Endometrium (tissue), 2 donors: ENCODE data around the gene SAMD9.
"Not testable (repeated sequence)": the region's sequence is repeated elsewhere in the genome, so short reads cannot be mapped to it uniquely, and the experiment has no call there.

Source experiments
- FAIRE-seq: peaks from 2 replicates; lab custom pipeline; 2012; peaks lifted over from hg19 to GRCh38; lab: Jason Lieb, UNC
- donor health status: control.
- donor health status: control.

SAMD9 gene

DNA sequence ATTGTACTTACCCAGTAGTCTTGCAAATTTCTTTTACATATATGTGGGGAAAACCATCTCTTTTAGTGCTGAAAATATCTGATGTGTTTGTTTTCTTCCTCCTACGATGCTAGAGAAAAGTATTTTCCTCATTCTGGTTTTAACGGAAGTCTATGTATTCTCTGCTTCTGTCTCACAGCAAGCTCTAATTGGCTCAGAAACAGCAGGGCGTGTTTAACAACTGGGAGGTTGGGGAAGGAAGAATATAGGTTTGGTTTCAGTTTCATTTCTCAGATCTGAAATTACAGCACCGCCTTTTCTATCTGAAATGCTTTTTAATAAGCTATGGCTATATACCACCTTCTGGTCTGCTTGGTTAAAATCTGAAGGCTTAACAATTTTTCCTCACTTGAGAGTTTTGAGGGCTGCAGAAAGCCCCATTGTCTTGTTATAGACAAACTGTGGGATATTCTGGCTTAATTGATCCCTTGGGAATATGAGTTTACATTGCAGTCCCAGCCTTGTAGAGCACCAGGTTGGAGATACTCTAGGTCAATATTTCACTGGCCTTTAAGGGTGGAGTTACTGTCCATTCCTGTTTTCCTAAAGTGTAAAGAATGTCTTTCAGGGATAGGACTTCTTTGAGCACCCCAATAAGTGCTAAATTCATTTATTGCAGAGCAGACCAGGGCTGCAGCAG, at the start of gene SAMD9:
Gene SAMD9 (minus strand): TSS at position 128 of the 679 bp plus-strand sequence. CDS start 11,882 bp downstream, outside the sequence.
- FAIRE-seq: peak; percentile 33

DNA sequence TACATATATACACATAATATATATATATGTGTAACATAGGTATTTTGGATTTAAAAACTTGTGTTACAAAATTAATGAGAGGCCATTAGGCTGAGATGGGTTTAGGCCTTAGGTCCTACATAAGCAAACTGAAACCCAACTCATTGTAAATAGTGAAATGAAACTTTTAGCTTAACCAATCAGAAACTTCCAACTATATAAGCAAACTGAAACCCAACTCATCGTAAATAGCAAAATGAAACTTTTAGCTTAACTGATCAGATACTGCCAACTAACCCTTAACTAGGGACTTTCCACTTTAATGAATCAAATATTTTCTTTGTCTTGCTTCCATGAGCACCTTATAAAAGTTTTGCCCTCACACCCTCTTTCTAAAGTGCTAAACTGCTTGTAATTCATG, 47.7 kb upstream of the SAMD9 start:
- FAIRE-seq: no peak

DNA sequence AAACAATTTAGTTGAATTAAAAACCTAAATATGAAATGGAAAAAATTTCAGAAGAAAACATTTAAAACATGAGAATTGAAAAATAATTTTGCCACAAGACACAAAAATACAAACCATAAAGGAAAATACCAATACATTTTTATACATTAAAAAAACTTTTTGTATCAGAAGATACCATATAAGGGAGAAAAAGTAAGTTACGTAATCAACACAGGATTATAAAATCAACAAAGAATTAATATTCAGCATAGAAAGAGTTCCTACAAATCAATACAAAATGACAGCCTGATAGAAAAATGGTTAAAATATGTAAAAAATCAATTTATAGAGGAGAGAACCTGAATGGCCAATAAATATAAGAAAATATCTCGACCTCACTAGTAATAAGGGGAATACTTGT, 47.0 kb upstream of the SAMD9 start:
- FAIRE-seq: no peak

DNA sequence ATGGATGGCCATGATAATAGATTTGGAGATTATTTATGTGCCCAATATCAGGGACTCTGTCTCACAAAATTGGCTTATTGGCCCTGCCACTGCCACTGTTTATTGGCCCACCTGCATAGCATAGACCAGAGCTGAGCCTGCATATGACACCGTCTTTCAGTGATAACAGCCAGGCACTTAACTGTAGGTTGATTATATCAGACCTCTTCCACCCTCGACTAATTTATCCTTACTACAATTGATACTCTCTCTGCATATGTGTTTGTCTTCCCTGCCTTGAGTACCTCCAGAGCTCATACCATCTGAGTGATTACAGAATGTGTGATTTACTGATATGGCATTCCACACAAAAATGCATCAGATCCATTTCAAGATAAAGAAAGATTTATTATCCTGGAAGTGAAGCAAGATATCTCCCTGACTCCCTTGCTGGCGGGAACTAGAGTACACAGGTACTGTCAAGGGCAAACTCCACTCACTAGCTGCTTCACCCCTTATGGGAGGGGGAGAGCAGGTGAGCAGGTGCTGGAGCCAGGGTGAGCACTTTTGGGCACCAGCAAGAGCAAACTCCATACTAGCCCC, 43.5 kb upstream of the SAMD9 start:
- FAIRE-seq: no peak

DNA sequence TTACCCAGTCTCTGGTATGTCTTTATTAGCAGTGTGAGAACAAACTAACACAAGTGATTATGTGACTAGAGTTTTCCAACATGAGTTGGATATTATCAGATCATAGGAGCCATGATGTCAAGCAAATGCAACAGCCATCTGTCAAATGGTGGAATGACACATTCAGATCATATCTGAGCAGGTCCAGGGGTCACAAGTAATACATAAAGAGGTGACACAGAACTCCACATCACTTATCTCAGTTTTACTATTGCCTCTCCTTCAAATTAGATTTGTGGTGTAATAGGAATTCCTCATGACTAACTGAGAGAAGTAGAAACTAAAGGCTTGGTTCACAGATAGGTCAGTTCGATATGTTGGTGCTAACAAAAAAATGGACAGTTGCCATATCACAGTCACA, 42.6 kb upstream of the SAMD9 start:
- no peak for FAIRE-seq

DNA sequence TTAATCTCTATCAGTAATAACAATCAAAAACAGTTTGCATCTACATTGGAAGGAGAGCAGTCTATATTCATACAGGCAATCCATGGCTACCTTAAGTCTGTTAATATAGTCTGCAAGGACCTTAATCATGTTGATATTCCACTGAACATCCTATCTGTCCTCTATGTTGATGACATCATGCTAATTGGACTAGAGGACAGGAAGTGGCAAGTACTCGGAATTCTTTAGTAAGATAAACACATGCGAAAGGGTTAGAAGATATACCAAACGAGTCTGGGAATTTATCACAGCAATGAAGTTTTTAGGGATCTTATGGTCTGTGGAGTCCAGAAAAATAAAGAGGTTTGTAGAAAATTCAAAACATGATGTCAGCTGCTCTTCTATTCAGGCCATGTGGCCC, 41.7 kb upstream of the SAMD9 start:
- FAIRE-seq: no peak

DNA sequence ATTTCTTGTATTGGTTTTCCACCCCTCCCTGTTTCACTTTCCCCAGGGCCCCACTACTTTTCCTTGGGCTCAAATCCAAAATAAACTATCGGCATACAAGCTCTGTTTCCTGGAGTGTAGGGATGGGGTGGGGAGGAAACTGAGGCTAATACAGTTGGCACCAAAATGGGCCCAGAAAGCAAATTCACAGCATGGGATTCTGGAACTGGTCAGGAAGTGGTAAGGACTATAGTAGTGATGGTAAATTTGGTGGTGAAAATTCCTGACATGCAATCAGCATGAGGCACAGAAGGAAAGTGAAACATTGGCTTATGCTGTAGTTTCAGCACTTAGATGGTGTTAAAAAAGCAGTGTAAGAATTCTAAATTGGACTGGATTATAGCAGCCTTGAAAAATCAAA, 39.1 kb upstream of the SAMD9 start:
- FAIRE-seq: no peak

DNA sequence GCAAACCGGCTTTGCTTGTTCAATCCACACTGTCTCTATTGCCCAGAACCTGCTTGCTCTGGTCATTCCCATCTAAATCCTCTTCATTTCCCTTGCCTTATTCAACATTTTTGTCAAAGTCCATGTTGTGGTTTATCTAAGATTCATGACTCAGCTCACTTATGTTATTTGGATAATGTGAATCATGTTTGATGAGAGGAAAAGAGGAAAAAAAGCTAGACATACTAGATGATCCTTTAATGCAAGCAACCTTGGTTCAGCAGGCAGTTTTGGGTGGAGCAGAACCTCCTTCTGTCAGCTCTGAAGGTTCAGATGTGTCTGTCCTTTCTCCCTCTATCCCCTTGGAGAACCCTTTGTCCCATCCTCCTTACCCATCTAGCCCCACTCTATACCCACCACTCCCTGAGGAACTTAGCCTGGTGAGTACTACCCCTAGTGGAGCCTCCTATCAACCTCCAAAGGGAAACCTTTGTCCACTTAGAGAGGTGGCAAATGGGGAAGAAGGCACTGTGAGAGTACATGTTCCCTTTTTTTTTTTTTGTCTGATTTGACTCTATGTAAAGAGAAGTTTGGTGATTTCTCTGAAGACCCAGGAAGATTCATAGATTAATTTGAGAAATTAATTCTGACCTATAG, 32.5 kb upstream of the SAMD9 start:
- no peak for FAIRE-seq

DNA sequence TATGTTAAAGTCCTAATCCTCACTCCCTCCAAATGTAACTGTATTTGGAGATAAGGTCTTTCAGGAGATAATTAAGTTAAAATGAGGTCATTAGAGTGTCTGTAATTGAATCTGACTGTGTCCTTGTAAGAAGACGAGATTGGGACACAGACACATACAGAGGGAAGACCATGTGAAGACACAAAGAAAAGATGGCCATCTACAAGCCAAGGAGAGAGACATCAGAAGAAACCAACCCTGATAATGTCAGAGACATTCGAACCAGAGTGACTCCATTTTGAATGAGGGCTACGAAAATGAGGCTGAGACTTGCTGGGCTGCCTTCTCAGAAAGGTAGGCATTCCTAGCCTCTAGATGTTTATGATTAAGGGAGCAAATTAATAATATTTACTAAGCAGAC, 30.9 kb upstream of the SAMD9 start:
- no peak for FAIRE-seq

DNA sequence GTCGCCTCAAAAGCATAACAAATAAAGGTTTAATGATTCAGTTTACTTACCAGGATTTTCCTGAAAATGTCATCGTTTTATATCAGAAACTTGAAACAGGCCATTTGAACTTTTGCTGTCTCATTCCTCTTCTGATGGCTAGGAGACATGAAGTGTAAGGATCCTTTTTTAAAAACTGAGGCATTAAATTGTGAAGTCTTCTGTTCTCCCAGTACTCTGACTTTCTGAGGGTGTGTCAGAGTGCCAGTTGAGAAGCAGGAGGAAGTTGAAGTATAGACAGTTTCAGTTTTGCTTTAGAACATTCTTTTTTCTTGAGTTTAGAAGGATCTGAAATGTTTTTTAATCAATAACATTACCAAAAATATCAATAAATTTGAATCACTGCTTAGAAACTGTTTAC, 30.4 kb upstream of the SAMD9 start, which contains the start of gene SAMD9L:
Gene SAMD9L (minus strand): TSS at position 242 of the 400 bp plus-strand sequence. CDS start 12,414 bp downstream, outside the sequence.
- no peak for FAIRE-seq

DNA sequence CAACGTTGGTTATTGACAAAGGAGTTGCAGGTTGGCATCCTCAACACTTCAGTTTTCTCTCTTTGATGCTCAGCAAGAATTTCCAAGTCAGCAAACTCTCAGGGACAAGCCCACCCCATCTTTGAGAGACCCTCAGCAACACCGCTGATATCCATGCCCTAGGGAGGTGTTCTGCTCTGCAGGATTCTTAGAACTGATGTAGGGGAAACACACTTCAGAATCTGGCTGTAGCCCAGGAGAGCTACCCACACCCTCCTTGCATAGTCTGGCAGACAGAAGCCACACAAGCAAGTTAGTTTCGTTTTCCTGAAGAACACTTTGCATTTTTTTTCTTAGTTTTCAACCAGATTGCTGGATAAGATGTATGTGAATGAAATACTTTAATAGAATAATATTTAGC, 29.6 kb upstream of the SAMD9 start:
- no peak for FAIRE-seq

DNA sequence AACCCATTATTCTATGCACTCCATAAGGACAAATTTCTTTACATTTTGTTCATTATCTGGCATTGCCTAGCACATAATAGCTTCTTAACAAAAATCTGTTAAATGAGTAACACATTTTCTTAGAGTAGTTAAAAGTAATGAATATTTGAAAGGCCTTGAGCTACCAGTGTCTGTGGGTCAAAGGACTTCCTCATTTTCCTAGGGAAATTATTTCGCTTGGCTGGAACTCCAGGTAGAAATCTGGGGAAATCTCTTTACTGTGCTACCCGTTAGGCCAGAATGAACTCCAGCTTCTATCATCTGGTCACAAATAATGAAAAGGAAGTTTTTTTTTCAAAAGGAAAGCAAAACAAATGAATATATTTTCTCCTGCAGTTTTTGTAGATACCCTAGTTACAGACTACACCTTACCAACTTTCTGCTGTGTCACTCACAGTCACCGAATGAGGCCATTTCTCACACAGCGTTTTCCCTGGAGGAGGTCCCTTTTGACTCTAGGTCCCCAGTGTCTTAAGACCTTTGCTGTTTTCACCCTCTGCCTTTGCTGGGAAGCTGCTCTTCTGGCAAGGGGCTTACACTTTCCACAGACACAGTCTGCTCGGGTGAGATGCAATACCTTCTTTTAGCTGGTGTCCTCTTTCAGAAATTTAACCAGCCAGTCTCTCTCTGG, 28.8 kb upstream of the SAMD9 start:
- FAIRE-seq: no peak

DNA sequence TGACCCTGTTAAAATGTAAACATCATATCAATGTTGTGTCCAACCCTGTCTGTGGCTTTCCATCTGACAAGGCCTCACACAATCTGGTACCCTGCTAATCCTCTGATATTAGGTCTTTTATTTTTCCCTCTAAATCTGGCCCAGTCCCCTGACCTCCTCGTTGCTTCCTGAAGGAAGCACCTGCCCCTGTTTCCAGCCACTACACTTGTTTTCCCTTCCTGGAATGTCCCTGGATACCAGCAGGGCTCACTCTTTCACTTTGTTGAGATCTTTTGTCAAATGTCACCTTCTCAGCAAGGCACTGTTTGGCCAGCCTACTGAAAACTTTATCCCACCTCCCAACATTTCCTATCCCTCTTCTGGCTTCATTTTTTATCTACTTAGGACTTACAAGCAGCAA, 28.3 kb upstream of the SAMD9 start:
- FAIRE-seq: no peak

DNA sequence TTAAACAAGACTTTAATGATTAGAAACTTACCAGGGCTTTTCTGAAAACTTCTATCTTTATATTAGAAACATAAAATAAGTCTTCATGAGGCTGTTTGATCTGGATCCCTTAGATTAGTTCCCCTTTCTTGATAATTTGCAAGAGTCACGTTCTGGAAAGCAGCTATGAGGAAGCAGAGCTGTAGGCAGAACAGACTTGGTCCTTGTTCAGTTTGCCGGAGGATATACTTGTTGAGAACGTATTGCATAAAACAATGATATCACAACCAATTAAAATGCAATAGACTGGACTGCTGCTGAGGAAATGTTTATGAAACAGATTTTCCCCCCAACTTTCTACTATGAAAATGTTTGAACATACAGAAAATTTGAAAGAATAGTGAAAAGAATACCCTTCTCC, 27.6 kb upstream of the SAMD9 start:
- no peak for FAIRE-seq

DNA sequence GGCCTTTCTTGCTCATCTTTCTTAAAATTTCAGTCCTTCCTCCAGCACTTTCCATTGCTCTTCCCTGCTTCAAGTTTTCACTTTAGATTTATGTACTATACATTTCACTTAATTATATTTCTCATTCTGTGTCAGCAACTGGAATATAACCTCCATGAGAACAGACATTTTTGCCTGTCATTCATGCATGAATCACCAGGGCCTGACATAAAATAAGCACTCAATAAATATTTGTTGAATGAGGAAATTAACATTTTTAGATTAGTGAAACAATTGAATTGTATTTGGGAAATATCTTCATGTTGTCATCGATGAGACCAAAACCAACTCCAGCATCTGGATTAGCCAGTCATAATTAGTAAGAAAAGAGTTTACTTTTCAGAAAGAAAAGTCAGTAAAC, 24.3 kb upstream of the SAMD9 start:
- FAIRE-seq: no peak

DNA sequence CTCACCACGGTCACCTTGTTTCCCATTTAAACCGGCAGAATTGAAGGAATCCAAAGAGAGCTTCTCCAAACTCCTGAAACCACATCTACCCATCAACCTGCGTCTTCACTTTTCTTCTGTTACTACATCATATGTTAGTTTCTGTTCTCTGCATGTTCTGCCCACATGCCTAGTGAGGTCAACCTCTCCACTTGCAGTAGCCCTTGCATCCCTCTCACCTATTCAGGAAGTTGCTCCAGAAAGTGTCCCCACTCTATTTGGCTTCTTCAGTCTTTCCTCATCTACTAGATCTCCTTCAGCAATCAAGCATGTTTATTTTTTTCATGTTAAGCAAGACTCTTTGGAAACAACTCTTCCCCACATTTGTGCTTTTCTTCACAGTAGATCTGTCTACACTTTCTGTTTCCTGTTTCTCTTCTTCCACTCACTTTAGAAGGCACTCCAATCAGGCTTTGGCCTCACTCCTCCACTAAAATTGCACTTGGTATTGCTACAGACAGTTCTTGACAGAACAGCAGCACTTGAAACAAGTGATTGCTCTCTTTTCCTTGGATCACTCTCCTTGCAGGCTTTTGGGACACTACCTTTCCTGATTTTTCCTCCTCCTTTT, 22.9 kb upstream of the SAMD9 start:
- no peak for FAIRE-seq

DNA sequence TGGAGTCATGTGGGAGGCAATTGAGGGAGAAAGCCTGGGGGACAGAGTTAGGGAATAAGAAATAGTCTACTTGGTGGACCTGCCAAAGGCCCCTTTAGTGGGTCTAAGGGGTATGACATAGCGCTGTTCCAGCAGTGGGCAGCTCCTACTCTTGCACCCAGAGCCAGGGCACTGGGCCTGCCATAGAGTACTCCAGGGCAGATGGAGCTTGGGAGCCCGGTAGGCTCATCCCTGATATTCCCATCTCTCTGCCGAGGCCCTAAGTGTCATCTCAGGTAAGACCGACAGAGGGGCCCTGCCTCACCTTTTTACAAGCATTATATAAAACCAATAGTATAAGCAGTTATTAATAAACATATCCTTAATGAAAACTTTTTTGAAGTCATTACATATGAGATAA, 20.8 kb upstream of the SAMD9 start:
- no peak for FAIRE-seq

DNA sequence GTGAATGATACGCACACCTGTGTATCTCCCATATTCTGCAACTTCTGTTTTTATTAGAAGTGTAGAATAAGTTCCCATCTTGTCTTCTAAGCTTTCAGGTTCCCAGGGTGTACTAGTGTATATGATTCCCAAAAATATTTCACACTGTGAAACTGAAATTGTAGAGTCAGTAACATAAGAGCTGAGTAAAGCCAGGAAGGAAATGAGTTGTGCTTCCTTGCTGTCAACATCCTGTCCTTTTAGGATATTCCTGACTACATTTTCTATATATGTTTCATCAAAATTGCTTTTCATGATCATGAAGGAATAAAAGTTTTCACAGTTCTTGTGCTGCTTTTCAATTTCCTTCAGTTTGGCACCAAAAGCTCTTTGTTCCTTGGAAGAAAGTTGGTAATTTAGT, 15.2 kb upstream of the SAMD9 start:
- no peak for FAIRE-seq

DNA sequence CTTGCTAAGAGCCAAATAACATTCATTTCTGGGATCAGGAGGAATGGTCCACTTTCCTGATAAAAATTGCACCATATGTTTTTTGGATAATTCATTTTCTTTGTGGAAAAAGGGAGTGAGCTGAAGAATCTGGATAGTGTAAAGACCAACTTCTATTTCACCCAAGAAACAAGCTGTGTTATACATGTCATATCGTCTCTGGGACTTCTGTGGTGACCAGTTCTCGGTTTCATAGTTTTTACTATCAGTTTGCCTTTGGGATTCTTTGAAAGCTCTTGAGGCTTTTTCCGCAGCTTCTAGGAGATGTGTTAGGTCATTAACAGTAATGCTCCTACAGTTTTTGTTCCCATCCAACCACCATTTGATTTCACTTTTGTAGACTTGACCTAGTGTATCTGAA, 14.4 kb upstream of the SAMD9 start:
- FAIRE-seq: no peak

DNA sequence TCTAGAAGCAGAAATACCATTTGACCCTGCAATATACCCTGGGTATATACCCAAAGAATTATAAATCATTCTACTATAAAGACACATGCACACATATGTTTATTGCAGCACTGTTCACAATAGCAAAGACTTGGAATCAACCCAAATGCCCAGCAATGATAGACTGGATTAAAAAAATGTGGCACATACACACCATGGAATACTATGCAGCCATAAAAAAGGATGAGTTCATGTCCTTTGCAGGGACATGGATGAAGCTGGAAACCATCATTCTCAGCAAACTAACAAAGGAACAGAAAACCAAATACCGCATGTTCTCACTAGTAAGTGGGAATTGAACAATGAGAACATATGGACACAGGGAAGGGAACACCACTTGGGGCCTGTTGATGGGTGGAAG, 9.2 kb upstream of the SAMD9 start:
- not testable (repeated sequence) for FAIRE-seq

DNA sequence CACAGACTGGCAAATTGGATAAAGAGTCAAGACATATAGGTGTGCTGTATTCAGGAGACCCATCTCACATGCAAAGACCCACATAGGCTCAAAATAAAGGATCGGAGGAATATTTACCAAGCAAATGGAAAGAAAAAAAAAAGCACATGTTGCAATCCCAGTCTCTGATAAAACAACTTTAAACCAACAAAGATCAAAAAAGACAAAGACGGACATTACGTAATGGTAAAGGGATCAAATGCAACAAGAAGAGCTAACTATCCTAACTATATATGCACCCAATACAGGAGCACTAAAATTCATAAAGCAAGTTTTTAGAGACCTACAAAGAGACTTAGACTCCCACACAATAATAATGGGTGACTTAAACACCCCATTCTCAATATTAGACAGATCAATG, 5.8 kb upstream of the SAMD9 start:
- FAIRE-seq: not testable (repeated sequence)
